Measurements from ENCODE around the gene HOXD10. TPM values are rescaled to one million over a fixed set of nuclear protein-coding genes. Genes with fewer than 3 reads are reported as not detected.

Gene HOXD10
- total RNA-seq, 1 experiment from 2014 or later, result not detected

GRCh38 chr2:176117823-176118371 is 1.3 kb downstream of the HOXD10 start:
- no peak for TF ChIP-seq POLR2AphosphoS5 (IDR thresholded peaks at IDR 0.05; ENCODE audit: low read depth, low read length)
- no peak for TF ChIP-seq SIN3A (IDR thresholded peaks at IDR 0.05; ENCODE audit: borderline replicate concordance, insufficient read depth, low read depth, low read length)
- TF ChIP-seq, protein P1, sequence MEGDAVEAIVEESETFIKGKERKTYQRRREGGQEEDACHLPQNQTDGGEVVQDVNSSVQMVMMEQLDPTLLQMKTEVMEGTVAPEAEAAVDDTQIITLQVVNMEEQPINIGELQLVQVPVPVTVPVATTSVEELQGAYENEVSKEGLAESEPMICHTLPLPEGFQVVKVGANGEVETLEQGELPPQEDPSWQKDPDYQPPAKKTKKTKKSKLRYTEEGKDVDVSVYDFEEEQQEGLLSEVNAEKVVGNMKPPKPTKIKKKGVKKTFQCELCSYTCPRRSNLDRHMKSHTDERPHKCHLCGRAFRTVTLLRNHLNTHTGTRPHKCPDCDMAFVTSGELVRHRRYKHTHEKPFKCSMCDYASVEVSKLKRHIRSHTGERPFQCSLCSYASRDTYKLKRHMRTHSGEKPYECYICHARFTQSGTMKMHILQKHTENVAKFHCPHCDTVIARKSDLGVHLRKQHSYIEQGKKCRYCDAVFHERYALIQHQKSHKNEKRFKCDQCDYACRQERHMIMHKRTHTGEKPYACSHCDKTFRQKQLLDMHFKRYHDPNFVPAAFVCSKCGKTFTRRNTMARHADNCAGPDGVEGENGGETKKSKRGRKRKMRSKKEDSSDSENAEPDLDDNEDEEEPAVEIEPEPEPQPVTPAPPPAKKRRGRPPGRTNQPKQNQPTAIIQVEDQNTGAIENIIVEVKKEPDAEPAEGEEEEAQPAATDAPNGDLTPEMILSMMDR (IDR thresholded peaks at IDR 0.05), result no peak
- no peak for TF ChIP-seq REST (IDR thresholded peaks at IDR 0.05; ENCODE audit: insufficient read depth in 1 of 2, low read depth in 2 of 2, low read length in 1 of 2)
- TF ChIP-seq TCF7L2 (IDR thresholded peaks at IDR 0.05; ENCODE audit: low read depth, low read length), result no peak
- CTCF ChIA-PET, result interaction anchor here (0.6 kb wide), 1 partner anchor 312 kb away, joined by 3 read pairs; no protein-coding TSS in a partner anchor
- H3K36me3 ChIP-seq (ENCODE audit: control insufficient read depth, insufficient read depth, low read length), result no peaks in the 10 kb centered on the region
- H3K9me3 ChIP-seq (ENCODE audit: control insufficient read depth, insufficient read depth, low read depth, low read length), result no peaks in the 10 kb centered on the region
- BruUV-seq (replicated peaks), result no TSS peak
- H3K27ac ChIP-seq (ENCODE audit: low read length), result no peak overlapping the region
- ATAC-seq (no peak), DNase-seq (ENCODE audit: low read depth, low spot score) (no peak)
- in situ Hi-C loops (cut with HindIII; ENCODE audit: low pct_unique_long_range_greater_than_20kb, low sequenced_read_pairs) (no loop called here), intact Hi-C loops (cut with micrococcal nuclease; ENCODE audit: unreplicated experiment) (no loop called here)
- H3K4me1 ChIP-seq (ENCODE audit: control insufficient read depth, insufficient read depth, low read length), result no peaks in the 10 kb centered on the region
- POLR2A ChIA-PET, result no interaction called here
- no peak overlapping the region for H3K4me3 ChIP-seq (ENCODE audit: low read depth in 2 of 2, low read length in 2 of 2)
- H3K27me3 ChIP-seq (ENCODE audit: control insufficient read depth, insufficient read depth, low read length), result peaks cover 2% of the 10 kb centered on the region; the same call in 1 of the 2 replicates

- Histone ChIP-seq H3K27ac (ENCODE audit: low read length) (no peak overlapping the region), H3K27me3 (ENCODE audit: control insufficient read depth, insufficient read depth, low read length) (peaks cover under 1% of the 10 kb centered on the region; the same call in 1 of the 2 replicates), H3K9me3 (ENCODE audit: control insufficient read depth, insufficient read depth, low read depth, low read length) (no peaks in the 10 kb centered on the region), H3K4me3 (ENCODE audit: low read depth in 2 of 2, low read length in 2 of 2) (peak overlapping the region; percentile 22 to 43; a peak in 3 of 4 replicates), H3K36me3 (ENCODE audit: control insufficient read depth, insufficient read depth, low read length) (no peaks in the 10 kb centered on the region), H3K4me1 (ENCODE audit: control insufficient read depth, insufficient read depth, low read length) (no peaks in the 10 kb centered on the region)
- no peak for TF ChIP-seq REST (IDR thresholded peaks at IDR 0.05; ENCODE audit: insufficient read depth in 1 of 2, low read depth in 2 of 2, low read length in 1 of 2)
- TF ChIP-seq, protein P1 (IDR thresholded peaks at IDR 0.05), result peak; percentile 89
- TF ChIP-seq POLR2AphosphoS5 (IDR thresholded peaks at IDR 0.05; ENCODE audit: low read depth, low read length), result no peak
- TF ChIP-seq SIN3A (IDR thresholded peaks at IDR 0.05; ENCODE audit: borderline replicate concordance, insufficient read depth, low read depth, low read length), result no peak
- TF ChIP-seq TCF7L2 (IDR thresholded peaks at IDR 0.05; ENCODE audit: low read depth, low read length), result no peak
- DNase-seq (ENCODE audit: low read depth, low spot score) (no peak), ATAC-seq (peak; percentile 62; the same call in 1 of the 2 replicates)
- no TSS peak for BruUV-seq (replicated peaks)
- intact Hi-C loops (cut with micrococcal nuclease; ENCODE audit: unreplicated experiment) (no loop called here), in situ Hi-C loops (cut with HindIII; ENCODE audit: low pct_unique_long_range_greater_than_20kb, low sequenced_read_pairs) (no loop called here)
- POLR2A ChIA-PET, result no interaction called here
- CTCF ChIA-PET, result no interaction called here
These were observed 2.2 kb downstream of the HOXD10 start for GRCh38 chr2:176118601-176119339.

All from Panc1 (cell line).